GM23338 (cell line): Measurements from ENCODE around the gene GABARAPL1. TPM values are rescaled to one million over a fixed set of nuclear protein-coding genes. Genes with fewer than 3 reads are reported as not detected.
"Not testable (repeated sequence)": the region's sequence is repeated elsewhere in the genome, so short reads cannot be mapped to it uniquely, and the experiment has no call there.

Source experiments
- ATAC-seq: fragments of 200-7000 bp; cut with Tn5 transposase; 3 replicates; pipeline ENCODE4 v1.9.1; 2020
- DNase-seq: peaks from one replicate; pipeline ENCODE4 v3.0.0-alpha.2; 2015; ENCODE audit warnings: low spot score
- H2AFZ ChIP-seq: fragments of 200-600 bp; sonication (generic); 2 replicates; pipeline ENCODE4 v1.8.0; 2016; ENCODE audit warnings: antibody characterized with exemption, mild to moderate bottlenecking, moderate library complexity
- H3F3A ChIP-seq: fragments of 200-600 bp; sonication (generic); replicated peaks from 2 replicates; pipeline ENCODE4 v1.8.0; 2017; ENCODE audit warnings: antibody characterized with exemption, mixed run types, low read depth
- H3K27ac ChIP-seq: fragments of 200-600 bp; sonication (generic); 2 replicates; pipeline ENCODE4 v1.6.1; 2016; ENCODE audit warnings: low read depth
- H3K27me3 ChIP-seq: fragments of 200-600 bp; sonication (generic); 2 replicates; pipeline ENCODE4 v1.8.0; 2016; ENCODE audit warnings: mild to moderate bottlenecking, mixed run types, moderate library complexity; ENCODE audit not compliant: insufficient read depth
- H3K36me3 ChIP-seq: fragments of 200-600 bp; sonication (generic); 2 replicates; pipeline ENCODE4 v1.8.0; 2016; ENCODE audit warnings: mild to moderate bottlenecking; ENCODE audit not compliant: insufficient read depth
- H3K4me1 ChIP-seq: fragments of 200-600 bp; sonication (generic); 2 replicates; pipeline ENCODE4 v1.8.0; 2016; ENCODE audit warnings: mild to moderate bottlenecking, moderate library complexity; ENCODE audit not compliant: insufficient read depth
- H3K4me2 ChIP-seq: fragments of 200-600 bp; sonication (generic); 2 replicates; pipeline ENCODE4 v1.7.1; 2017; ENCODE audit warnings: mixed run types
- H3K4me3 ChIP-seq: fragments of 200-600 bp; sonication (generic); 2 replicates; pipeline ENCODE4 v1.6.1; 2016; ENCODE audit warnings: mixed run types
- H3K79me2 ChIP-seq: fragments of 200-600 bp; sonication (generic); replicated peaks from 2 replicates; pipeline ENCODE4 v1.8.0; 2017; ENCODE audit warnings: mild to moderate bottlenecking; ENCODE audit not compliant: insufficient read depth
- H3K9me2 ChIP-seq: fragments of 200-600 bp; sonication (generic); 2 replicates; pipeline ENCODE4 v1.8.0; 2017; ENCODE audit not compliant: insufficient read depth
- H4K20me1 ChIP-seq: fragments of 200-600 bp; sonication (generic); replicated peaks from 2 replicates; pipeline ENCODE4 v1.8.0; 2017; ENCODE audit warnings: mild to moderate bottlenecking; ENCODE audit not compliant: insufficient read depth
- H3K27ac Mint-ChIP-seq: 2 replicates; pipeline ENCODE4 v1.8.0; 2020; ENCODE audit warnings: inconsistent platforms, mild to moderate bottlenecking, moderate library complexity, mixed read lengths
- H3K27me3 Mint-ChIP-seq: 3 replicates; pipeline ENCODE4 v1.8.0; 2022; ENCODE audit warnings: low read depth, mild to moderate bottlenecking, moderate library complexity, mixed read lengths, inconsistent platforms; ENCODE audit not compliant: insufficient read depth, poor library complexity
- H3K36me3 Mint-ChIP-seq: 3 replicates; pipeline ENCODE4 v1.8.0; 2021; ENCODE audit warnings: low read depth, mild to moderate bottlenecking, inconsistent platforms, moderate library complexity, mixed read lengths
- H3K4me1 Mint-ChIP-seq: 3 replicates; pipeline ENCODE4 v1.8.0; 2020; ENCODE audit warnings: mild to moderate bottlenecking, inconsistent platforms, mixed read lengths
- H3K4me3 Mint-ChIP-seq: 3 replicates; pipeline ENCODE4 v1.8.0; 2021; ENCODE audit warnings: moderate library complexity, mild to moderate bottlenecking, inconsistent platforms, mixed read lengths
- H3K9me3 Mint-ChIP-seq: 3 replicates; pipeline ENCODE4 v1.8.0; 2020; ENCODE audit warnings: moderate library complexity, mild to moderate bottlenecking, inconsistent platforms, mixed read lengths
- CREB1 ChIP-seq: fragments of 250-450 bp; sonication (Bioruptor Pico); IDR thresholded peaks from 2 replicates; pipeline ENCODE4 v1.5.0; 2020; ENCODE audit warnings: low read depth, mild to moderate bottlenecking, moderate library complexity
- EZH2 ChIP-seq: fragments of 200-600 bp; sonication (generic); IDR thresholded peaks from one replicate; pipeline ENCODE4 v1.8.0; 2017; ENCODE audit warnings: antibody characterized with exemption, mild to moderate bottlenecking, low read depth; ENCODE audit not compliant: unreplicated experiment
- EZH2phosphoT487 ChIP-seq: fragments of 200-600 bp; sonication (generic); IDR thresholded peaks from one replicate; pipeline ENCODE4 v1.8.1; 2018; ENCODE audit warnings: antibody characterized with exemption; ENCODE audit not compliant: unreplicated experiment
- NANOG ChIP-seq: IDR thresholded peaks from 2 replicates; pipeline ENCODE4 v1.6.1; 2016; ENCODE audit warnings: antibody characterized with exemption, borderline replicate concordance
- POLR2AphosphoS5 ChIP-seq: IDR thresholded peaks from 2 replicates; pipeline ENCODE4 v1.6.1; 2016; ENCODE audit warnings: antibody characterized with exemption, low read depth
- STAT1 ChIP-seq: IDR thresholded peaks from one replicate; pipeline ENCODE4 v1.6.1; 2016; ENCODE audit warnings: antibody characterized with exemption; ENCODE audit not compliant: unreplicated experiment
- ZNF114 ChIP-seq: fragments of 250-450 bp; sonication (Bioruptor Pico); IDR thresholded peaks from 2 replicates; pipeline ENCODE4 v1.5.0; 2020; ENCODE audit warnings: mild to moderate bottlenecking, moderate library complexity
- ZNF331 ChIP-seq: fragments of 250-450 bp; sonication (Bioruptor Pico); IDR thresholded peaks from 2 replicates; pipeline ENCODE4 v1.5.0; 2020; ENCODE audit warnings: low read depth, mild to moderate bottlenecking, moderate library complexity
- polyA plus RNA-seq: library from polyadenylated mRNA; unstranded; fragments of >200 nt; fragmentation: Nextera tagmentation; extraction: Ambion mirVana; gene quantifications from 2 replicates; pipeline ENCODE4 v1.2.1, GENCODE V29; 2016
- total RNA-seq: library from RNA; depleted of rRNA; stranded (reverse); fragments of >200 nt; shearing (Covaris generic); gene quantifications from 2 replicates; pipeline ENCODE4 v1.2.3, GENCODE V29; 2014
- TF ChIP-seq, protein P1 (sequence below): IDR thresholded peaks from one replicate; pipeline ENCODE4 v1.6.1; 2018; ENCODE audit warnings: antibody characterized with exemption; ENCODE audit not compliant: unreplicated experiment
- TF ChIP-seq, protein P2 (sequence below), 2 experiments: fragments of 200-600 bp in 1 of 2; sonication (generic) in 1 of 2; conservative IDR thresholded peaks; 2 replicates each; pipeline versions ENCODE4 v1.5.1 to v1.6.1; 2016 to 2017; ENCODE audit warnings: antibody characterized with exemption in 2 of 2, low read depth in 2 of 2, mild to moderate bottlenecking in 2 of 2, moderate library complexity in 1 of 2

The GABARAPL1 gene
- total and polyA plus RNA-seq, 2 experiments from 2014 or later: 35.7 to 77.8 TPM

DNA sequence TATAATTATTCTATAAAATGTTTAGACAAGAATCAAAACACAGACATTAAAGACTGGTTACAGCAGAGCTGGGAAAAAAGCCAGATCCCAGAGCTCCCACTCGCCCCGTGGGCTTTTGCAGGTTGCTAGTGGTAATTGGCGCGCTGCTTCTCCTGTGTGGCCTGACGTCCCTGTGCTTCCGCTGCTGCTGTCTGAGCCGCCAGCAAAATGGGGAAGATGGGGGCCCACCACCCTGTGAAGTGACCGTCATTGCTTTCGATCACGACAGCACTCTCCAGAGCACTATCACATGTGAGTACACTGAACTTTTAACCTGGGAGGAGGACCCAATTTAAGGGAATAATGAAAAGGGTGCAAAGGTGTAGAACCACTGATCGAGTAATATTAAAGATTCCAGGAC is 26.4 kb upstream of the GABARAPL1 start (continued):
- TF ChIP-seq EZH2phosphoT487: no peak
- TF ChIP-seq ZNF331 (CRISPR knock-in tag): no peak
- TF ChIP-seq STAT1: no peak
- TF ChIP-seq, protein P1, sequence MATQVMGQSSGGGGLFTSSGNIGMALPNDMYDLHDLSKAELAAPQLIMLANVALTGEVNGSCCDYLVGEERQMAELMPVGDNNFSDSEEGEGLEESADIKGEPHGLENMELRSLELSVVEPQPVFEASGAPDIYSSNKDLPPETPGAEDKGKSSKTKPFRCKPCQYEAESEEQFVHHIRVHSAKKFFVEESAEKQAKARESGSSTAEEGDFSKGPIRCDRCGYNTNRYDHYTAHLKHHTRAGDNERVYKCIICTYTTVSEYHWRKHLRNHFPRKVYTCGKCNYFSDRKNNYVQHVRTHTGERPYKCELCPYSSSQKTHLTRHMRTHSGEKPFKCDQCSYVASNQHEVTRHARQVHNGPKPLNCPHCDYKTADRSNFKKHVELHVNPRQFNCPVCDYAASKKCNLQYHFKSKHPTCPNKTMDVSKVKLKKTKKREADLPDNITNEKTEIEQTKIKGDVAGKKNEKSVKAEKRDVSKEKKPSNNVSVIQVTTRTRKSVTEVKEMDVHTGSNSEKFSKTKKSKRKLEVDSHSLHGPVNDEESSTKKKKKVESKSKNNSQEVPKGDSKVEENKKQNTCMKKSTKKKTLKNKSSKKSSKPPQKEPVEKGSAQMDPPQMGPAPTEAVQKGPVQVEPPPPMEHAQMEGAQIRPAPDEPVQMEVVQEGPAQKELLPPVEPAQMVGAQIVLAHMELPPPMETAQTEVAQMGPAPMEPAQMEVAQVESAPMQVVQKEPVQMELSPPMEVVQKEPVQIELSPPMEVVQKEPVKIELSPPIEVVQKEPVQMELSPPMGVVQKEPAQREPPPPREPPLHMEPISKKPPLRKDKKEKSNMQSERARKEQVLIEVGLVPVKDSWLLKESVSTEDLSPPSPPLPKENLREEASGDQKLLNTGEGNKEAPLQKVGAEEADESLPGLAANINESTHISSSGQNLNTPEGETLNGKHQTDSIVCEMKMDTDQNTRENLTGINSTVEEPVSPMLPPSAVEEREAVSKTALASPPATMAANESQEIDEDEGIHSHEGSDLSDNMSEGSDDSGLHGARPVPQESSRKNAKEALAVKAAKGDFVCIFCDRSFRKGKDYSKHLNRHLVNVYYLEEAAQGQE: no peak
- no peak for TF ChIP-seq NANOG
- no peak for TF ChIP-seq EZH2
- no peak for TF ChIP-seq ZNF114 (CRISPR knock-in tag)
- no peak for TF ChIP-seq CREB1 (CRISPR knock-in tag)
- TF ChIP-seq POLR2AphosphoS5: no peak

DNA sequence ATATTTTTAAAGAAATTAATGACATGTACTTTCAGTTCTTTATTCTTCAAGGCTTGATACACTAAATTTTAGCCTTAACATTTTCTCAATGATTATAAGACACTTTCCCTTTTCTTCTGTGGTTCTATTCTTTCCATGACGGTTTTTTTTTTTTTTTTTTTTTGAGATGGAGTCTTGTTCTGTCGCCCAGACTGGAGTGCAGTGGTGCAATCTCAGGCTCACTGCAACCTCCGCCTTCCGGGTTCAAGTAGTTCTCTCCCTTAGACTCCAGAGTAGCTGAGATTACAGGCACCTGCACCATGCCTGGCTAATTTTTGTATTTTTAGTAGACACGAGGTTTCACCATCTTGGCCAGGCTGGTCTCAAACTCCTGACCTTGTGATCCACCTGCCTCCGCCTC is 25.7 kb upstream of the GABARAPL1 start:
- H3K27me3 Mint-ChIP-seq, H3K36me3 Mint-ChIP-seq, ATAC-seq, H3K79me2 ChIP-seq, H3K4me3 Mint-ChIP-seq, H3F3A ChIP-seq, H2AFZ ChIP-seq, H3K4me1 ChIP-seq, H3K4me2 ChIP-seq, H3K27ac ChIP-seq, H3K9me2 ChIP-seq, H3K27ac Mint-ChIP-seq, DNase-seq, H3K9me3 Mint-ChIP-seq, H3K27me3 ChIP-seq, H3K36me3 ChIP-seq, H4K20me1 ChIP-seq, H3K4me3 ChIP-seq: not testable (repeated sequence)
- peaks cover 13% of the 10 kb centered on the region for H3K4me1 Mint-ChIP-seq

DNA sequence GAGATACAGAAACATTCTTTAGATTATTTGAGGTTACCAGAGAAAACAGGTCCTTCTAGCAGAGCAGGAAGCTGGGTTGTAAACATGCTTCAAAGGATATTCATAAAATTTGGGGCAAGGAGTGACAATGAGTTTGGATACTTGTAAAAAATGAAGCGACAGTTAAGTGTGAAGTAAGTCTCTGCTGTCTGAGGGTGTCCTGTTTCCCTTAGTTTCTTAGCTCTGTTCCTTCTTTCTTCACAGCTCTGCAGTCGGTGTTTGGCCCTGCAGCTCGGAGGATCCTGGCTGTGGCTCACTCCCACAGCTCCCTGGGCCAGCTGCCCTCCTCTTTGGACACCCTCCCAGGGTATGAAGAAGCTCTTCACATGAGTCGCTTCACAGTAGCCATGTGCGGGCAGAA is 23.0 kb upstream of the GABARAPL1 start:
- H3K4me3 Mint-ChIP-seq: no peak overlapping the region
- TF ChIP-seq, protein P2, sequence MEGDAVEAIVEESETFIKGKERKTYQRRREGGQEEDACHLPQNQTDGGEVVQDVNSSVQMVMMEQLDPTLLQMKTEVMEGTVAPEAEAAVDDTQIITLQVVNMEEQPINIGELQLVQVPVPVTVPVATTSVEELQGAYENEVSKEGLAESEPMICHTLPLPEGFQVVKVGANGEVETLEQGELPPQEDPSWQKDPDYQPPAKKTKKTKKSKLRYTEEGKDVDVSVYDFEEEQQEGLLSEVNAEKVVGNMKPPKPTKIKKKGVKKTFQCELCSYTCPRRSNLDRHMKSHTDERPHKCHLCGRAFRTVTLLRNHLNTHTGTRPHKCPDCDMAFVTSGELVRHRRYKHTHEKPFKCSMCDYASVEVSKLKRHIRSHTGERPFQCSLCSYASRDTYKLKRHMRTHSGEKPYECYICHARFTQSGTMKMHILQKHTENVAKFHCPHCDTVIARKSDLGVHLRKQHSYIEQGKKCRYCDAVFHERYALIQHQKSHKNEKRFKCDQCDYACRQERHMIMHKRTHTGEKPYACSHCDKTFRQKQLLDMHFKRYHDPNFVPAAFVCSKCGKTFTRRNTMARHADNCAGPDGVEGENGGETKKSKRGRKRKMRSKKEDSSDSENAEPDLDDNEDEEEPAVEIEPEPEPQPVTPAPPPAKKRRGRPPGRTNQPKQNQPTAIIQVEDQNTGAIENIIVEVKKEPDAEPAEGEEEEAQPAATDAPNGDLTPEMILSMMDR (conservative IDR thresholded peaks at IDR 0.05; ENCODE audit: low read depth in 2 of 2): no peak
- TF ChIP-seq POLR2AphosphoS5 (no peak), CREB1 (CRISPR knock-in tag) (no peak), ZNF331 (CRISPR knock-in tag) (no peak), NANOG (no peak), EZH2phosphoT487 (no peak)

More for the DNA sequence above, 23.0 kb upstream of the GABARAPL1 start:
- H3K4me1 ChIP-seq: peaks cover 10% of the 10 kb centered on the region; the same call in 1 of the 2 replicates
- H3K36me3 ChIP-seq: no peaks in the 10 kb centered on the region
- H2AFZ ChIP-seq: peak overlapping the region; percentile 63; the same call in 1 of the 2 replicates
- no peak for DNase-seq
- ATAC-seq: no peak
- no peaks in the 10 kb centered on the region for H3K79me2 ChIP-seq
- Mint-ChIP-seq H3K27me3 (peaks cover 7% of the 10 kb centered on the region), H3K36me3 (no peaks in the 10 kb centered on the region), H3K9me3 (no peaks in the 10 kb centered on the region), H3K27ac (no peak overlapping the region), H3K4me1 (peaks cover 17% of the 10 kb centered on the region)
- H3K4me2 ChIP-seq: no peak overlapping the region
- H3K27me3 ChIP-seq: no peaks in the 10 kb centered on the region
- H4K20me1 ChIP-seq: no peaks in the 10 kb centered on the region
- no peaks in the 10 kb centered on the region for H3K9me2 ChIP-seq
- no peak overlapping the region for H3K27ac ChIP-seq
- H3F3A ChIP-seq: no peaks in the 10 kb centered on the region
- no peak overlapping the region for H3K4me3 ChIP-seq
